Ishikawa (cell line): ENCODE results near the gene ZNF85.

Experiments
- CEBPB ChIP-seq: IDR thresholded peaks from 2 replicates; pipeline ENCODE4 v1.6.1; 2012
- RAD21 ChIP-seq: IDR thresholded peaks from 2 replicates; pipeline ENCODE4 v1.6.1; 2012; ENCODE audit warnings: low read depth
- TAF1 ChIP-seq: IDR thresholded peaks from 2 replicates; pipeline ENCODE4 v1.6.1; 2012; ENCODE audit warnings: low read depth, mild to moderate bottlenecking
- YY1 ChIP-seq: IDR thresholded peaks from 2 replicates; pipeline ENCODE4 v1.6.1; 2012; ENCODE audit warnings: low read depth

DNA sequence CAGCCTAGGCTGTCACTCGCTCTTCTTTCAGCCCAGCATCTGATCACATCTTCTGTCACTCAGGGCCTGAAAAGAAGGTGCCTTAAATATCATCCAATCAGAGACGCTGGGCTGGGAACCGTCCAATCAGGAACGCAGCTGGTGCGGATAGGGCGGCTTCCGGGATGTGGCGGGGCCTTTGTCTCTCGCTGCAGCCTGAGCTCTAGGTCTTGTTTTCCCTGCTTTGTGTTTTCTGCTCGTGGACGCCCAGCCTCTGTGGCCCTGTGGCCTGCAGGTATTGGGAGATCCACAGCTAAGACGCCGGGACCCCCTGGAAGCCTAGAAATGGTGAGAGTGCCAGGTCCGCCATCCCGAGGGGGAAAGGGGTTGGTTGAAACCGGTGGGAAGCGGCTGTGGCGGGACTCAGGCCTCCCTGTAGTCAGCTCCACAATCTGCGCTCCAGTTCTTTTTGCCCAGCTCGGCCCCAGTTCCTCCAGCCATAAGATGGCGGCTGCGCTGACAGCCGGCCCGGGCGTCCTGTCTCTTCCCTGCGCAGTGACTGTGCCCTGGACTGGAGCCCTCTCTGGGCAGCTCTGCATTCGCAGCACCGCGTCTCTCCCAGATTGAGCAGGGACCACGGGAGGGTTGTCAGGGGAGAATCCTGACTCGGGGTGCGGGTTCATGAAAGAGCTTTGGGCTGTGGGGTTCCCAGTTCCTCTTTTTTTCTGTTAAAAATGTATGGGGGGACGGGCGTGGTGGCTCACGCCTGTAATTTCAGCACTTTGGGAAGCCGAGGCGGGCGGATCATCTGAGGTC is at the start of gene ZNF85:
- TF ChIP-seq RAD21 (no peak), TAF1 (no peak), CEBPB (no peak), YY1 (no peak)
